Activated CD4-positive, alpha-beta T cell treated with anti-CD3 and anti-CD28 coated beads, Interleukin-2, amount 10 ng/mL, durations not matched to agents 7 days and 5 days (primary cell): ENCODE data around the gene MVD. TPM values are rescaled to one million over a fixed set of nuclear protein-coding genes. Genes with fewer than 3 reads are reported as not detected.
"Not testable (repeated sequence)": the region's sequence is repeated elsewhere in the genome, so short reads cannot be mapped to it uniquely, and the experiment has no call there.

Experiments used
- CTCF ChIA-PET: fragments of 350-600 bp; sonication (Branson Sonifier 250); formaldehyde crosslinking; loops from one replicate; lab custom pipeline; 2021; ENCODE audit warnings: antibody characterized with exemption; lab: Charles Lee
- POLR2A ChIA-PET: fragments of 350-600 bp; sonication (Branson Sonifier 250); formaldehyde crosslinking; loops from one replicate; lab custom pipeline; 2021; ENCODE audit warnings: antibody characterized with exemption; lab: Charles Lee
- DNase-seq: peaks from one replicate; pipeline ENCODE4 v3.0.0-alpha.2; 2020
- H3K27ac Mint-ChIP-seq: one replicate; pipeline ENCODE4 v1.8.0; 2021; ENCODE audit warnings: mild to moderate bottlenecking, moderate library complexity, mixed read lengths
- H3K27me3 Mint-ChIP-seq: one replicate; pipeline ENCODE4 v1.8.0; 2021; ENCODE audit warnings: mixed read lengths
- H3K36me3 Mint-ChIP-seq: one replicate; pipeline ENCODE4 v1.8.0; 2021; ENCODE audit warnings: low read depth, mixed read lengths
- H3K4me1 Mint-ChIP-seq: one replicate; pipeline ENCODE4 v1.8.0; 2021; ENCODE audit warnings: mixed read lengths
- H3K4me3 Mint-ChIP-seq: one replicate; pipeline ENCODE4 v1.8.0; 2021; ENCODE audit warnings: mild to moderate bottlenecking, moderate library complexity, mixed read lengths
- H3K9me3 Mint-ChIP-seq: one replicate; pipeline ENCODE4 v1.8.0; 2021; ENCODE audit warnings: mixed read lengths
- total RNA-seq, 2 experiments: library from RNA; stranded (reverse); gene quantifications; one replicate each; pipeline ENCODE4 v1.2.3, GENCODE V29; 2021

The MVD gene
- total RNA-seq, 2 experiments from 2014 or later, result 65.3 to 72.3 TPM

DNA sequence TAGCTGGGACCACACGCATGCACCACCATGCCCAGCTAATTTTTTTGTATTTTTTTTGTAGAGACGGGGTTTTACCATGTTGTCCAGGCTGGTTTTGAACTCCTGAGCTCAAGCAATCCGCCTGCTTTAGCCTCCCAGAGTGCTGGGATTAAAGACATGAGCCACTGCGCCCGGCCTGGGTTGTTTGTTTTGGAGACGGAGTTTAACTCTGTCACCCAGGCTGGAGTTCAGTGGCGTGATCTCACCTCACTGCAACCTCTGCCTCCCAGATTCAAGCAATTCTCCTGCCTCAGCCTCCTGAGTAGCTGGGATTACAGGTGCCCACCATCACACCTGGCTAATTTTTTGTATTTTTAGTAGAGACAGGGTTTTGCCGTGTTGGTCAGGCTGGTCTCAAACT lies 53.5 kb downstream of the MVD start:
- POLR2A ChIA-PET, H3K27me3 Mint-ChIP-seq, DNase-seq, H3K4me1 Mint-ChIP-seq, H3K4me3 Mint-ChIP-seq, H3K9me3 Mint-ChIP-seq, H3K27ac Mint-ChIP-seq: not testable (repeated sequence)
- CTCF ChIA-PET, result interaction anchor here (1.0 to 1.5 kb wide), 4 partner anchors 9 to 31 kb away, joined by 3 to 4 read pairs (median 3); no protein-coding TSS in a partner anchor
- peaks cover 39% of the 10 kb centered on the region for H3K36me3 Mint-ChIP-seq

DNA sequence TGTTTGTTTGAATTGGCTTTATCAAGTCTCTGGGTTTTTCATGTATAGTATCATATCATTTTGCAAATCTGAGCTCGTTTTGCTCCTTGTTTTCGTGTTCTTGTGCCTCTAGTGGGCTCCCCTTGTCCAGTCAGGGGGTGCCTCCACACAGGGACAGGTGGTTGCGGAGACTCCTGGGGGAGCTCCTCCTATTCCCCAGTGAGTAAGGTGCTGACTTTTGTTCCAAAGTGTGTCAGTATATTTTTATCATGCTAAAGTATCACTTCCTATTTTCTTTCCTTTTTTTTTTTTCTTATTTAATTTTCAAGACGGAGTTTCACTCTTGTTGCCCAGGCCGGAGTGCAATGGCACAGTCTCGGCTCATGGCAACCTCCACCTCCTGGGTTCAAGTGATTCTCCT lies 54.8 kb downstream of the MVD start:
- ChIA-PET CTCF (interaction anchor here (0.6 kb wide), 1 partner anchor 206 kb away, joined by 3 read pairs; no protein-coding TSS in a partner anchor), POLR2A (no interaction called here)
- Mint-ChIP-seq H3K27ac (no peak overlapping the region), H3K36me3 (peaks cover 39% of the 10 kb centered on the region), H3K27me3 (no peaks in the 10 kb centered on the region), H3K4me3 (no peak overlapping the region), H3K9me3 (no peaks in the 10 kb centered on the region), H3K4me1 (no peaks in the 10 kb centered on the region)
- no peak for DNase-seq

DNA sequence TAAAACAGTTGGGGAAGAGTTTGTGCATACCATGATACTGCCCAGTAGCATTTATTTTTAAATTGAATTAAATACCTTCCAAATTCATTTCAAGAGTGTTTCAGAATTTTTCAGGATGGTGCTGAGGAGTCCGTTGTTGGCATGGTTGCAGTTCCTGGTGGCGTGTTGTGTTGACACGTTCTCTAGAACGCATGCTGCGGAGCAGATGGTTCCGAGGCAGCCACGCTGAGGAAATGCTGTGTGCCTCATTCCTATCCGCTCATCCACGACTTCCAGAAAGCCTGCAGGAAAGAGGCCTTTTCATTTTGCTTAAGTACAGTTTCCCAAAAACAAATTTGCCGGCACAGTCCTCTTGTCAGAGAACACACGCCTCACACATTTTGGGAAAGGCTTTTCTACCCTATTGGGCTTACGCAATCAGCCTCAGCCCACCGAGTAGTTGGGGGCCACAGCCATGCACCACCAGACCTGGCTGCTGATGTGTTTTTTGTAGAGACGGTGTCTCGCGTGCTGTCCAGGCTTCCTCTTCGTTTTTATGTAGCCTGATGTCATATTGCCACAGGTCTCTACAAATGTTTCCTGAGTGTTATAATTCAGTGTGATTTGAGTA lies 56.6 kb downstream of the MVD start:
- no peaks in the 10 kb centered on the region for H3K9me3 Mint-ChIP-seq
- peaks cover 40% of the 10 kb centered on the region for H3K36me3 Mint-ChIP-seq
- H3K4me3 Mint-ChIP-seq, result no peak overlapping the region
- H3K4me1 Mint-ChIP-seq, result no peaks in the 10 kb centered on the region
- CTCF ChIA-PET, result no interaction called here
- POLR2A ChIA-PET, result no interaction called here
- no peak for DNase-seq
- H3K27me3 Mint-ChIP-seq, result no peaks in the 10 kb centered on the region
- no peak overlapping the region for H3K27ac Mint-ChIP-seq

DNA sequence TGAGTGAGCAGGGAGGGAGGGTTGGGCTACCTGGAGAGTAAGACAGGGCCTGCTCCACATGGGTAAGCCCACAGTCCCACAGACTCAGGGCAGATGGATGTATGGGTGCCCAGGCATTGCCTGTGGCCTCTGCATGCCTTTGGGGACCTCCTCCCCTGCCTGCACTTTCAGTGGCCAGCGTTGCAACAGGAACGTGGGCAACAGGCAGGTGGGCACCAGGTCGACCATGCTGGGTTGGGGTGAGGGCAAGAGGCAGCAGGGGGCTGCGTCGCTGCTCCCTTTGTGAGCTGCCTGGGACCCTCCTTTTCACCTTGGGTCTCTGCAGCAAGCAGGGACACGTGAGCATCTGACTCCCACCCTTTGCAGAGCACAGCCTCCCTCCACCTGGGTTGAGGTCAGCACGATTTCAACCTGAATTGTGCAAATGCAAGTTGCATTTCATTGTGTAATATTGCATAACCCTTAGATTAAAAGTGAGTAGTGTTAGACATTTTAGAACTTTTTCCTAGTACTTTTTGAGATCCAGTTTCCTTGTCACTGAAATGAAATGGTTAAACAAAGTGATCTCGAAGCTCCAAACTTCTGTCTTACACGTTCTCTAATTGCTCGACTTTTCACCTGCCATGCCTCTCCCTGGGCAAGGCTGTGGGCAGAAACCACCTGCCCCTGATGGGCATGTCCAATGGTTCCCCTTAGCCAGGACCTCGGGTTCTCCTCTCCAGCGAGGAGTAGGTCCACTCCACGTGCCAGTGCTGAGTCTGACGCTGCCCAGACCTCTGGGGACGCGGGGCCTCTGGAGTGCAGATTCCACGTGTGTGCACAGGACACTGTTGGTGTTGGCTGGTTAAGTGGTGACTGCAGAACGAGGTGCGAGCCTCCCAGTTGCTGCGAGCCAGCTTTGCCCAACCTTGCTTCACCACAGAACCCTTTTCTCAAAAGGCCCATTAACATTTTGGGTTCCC lies 57.4 kb downstream of the MVD start:
- no peaks in the 10 kb centered on the region for H3K4me1 Mint-ChIP-seq
- H3K36me3 Mint-ChIP-seq, result peaks cover 41% of the 10 kb centered on the region
- H3K27ac Mint-ChIP-seq, result no peak overlapping the region
- ChIA-PET CTCF (no interaction called here), POLR2A (no interaction called here)
- H3K27me3 Mint-ChIP-seq, result no peaks in the 10 kb centered on the region
- no peak for DNase-seq
- H3K4me3 Mint-ChIP-seq, result no peak overlapping the region
- no peaks in the 10 kb centered on the region for H3K9me3 Mint-ChIP-seq

DNA sequence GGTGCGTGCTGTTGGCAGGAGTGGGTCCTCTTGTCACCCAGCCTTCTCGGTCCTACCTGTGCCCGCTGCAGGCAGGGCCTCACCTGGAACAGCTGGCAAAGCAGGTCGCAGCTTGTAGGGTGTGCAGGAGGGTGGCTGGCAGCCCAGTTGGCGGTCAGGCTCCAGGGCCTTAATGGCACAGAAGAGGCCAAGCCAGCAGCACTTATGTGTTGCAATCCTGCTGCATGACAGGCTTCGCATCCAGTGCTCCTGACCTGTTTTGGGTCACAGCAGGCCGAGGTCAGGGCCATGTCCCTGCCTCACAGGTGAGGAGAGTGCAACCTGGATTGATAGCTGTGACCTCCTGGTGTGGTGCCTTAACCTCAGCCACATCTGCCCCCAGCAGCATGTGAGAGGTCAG lies 60.8 kb downstream of the MVD start:
- Mint-ChIP-seq H3K4me3 (no peak overlapping the region), H3K4me1 (no peaks in the 10 kb centered on the region), H3K9me3 (no peaks in the 10 kb centered on the region), H3K27ac (no peak overlapping the region), H3K27me3 (no peaks in the 10 kb centered on the region), H3K36me3 (peaks cover 30% of the 10 kb centered on the region)
- no peak for DNase-seq
- CTCF ChIA-PET, result interaction anchor here (0.6 to 2.4 kb wide), 3 partner anchors 11 to 18 kb away, joined by 3 to 6 read pairs (median 5); no protein-coding TSS in a partner anchor
- POLR2A ChIA-PET, result no interaction called here

Other genes starting within 250 kb of the MVD start
- gene ZFPM1, start 209.8 kb downstream of the MVD start, total RNA-seq, result 10 to 100 TPM; 12.7 to 13.8 TPM
- 10 to 100 TPM; 77.1 to 87.0 TPM for gene ZC3H18, start 92.7 kb downstream of the MVD start, total RNA-seq
- under 1 TPM in 1 of 2 experiments, not detected in 1; 0.20 TPM for gene IL17C, start 24.5 kb downstream of the MVD start, total RNA-seq
- gene CYBA, start 12.0 kb downstream of the MVD start, total RNA-seq, result 100 to 1,000 TPM; 486 to 586 TPM
- gene SNAI3, start 23.4 kb upstream of the MVD start, total RNA-seq, result 10 to 100 TPM; 21.0 to 24.2 TPM
- 100 to 1,000 TPM; 214 to 234 TPM for gene RNF166, start 43.3 kb upstream of the MVD start, total RNA-seq
- gene CTU2, start 43.4 kb upstream of the MVD start, total RNA-seq, result 10 to 100 TPM; 20.5 to 27.2 TPM
- gene PIEZO1, start 122.1 kb upstream of the MVD start, total RNA-seq, result 100 to 1,000 TPM; 239 to 303 TPM
- gene CDT1, start 140.7 kb upstream of the MVD start, total RNA-seq, result 100 to 1,000 TPM; 113 to 119 TPM
- 100 to 1,000 TPM in 1 of 2 experiments, 10 to 100 TPM in 1; 86.2 to 112 TPM for gene APRT, start 148.8 kb upstream of the MVD start, total RNA-seq
- 10 to 100 TPM; 29.4 to 35.7 TPM for gene GALNS, start 193.9 kb upstream of the MVD start, total RNA-seq
- gene TRAPPC2L, start 194.0 kb upstream of the MVD start, total RNA-seq, result 10 to 100 TPM; 47.7 to 55.7 TPM
- not detected for gene PABPN1L, start 203.6 kb upstream of the MVD start, total RNA-seq